Measurements from ENCODE around the gene SERPINF2.
A peak's percentile ranks its signal among the peaks of the same experiment; 100 is the strongest.
"Not testable (repeated sequence)": the region's sequence is repeated elsewhere in the genome, so short reads cannot be mapped to it uniquely, and the experiment has no call there.

Gene SERPINF2

DNA sequence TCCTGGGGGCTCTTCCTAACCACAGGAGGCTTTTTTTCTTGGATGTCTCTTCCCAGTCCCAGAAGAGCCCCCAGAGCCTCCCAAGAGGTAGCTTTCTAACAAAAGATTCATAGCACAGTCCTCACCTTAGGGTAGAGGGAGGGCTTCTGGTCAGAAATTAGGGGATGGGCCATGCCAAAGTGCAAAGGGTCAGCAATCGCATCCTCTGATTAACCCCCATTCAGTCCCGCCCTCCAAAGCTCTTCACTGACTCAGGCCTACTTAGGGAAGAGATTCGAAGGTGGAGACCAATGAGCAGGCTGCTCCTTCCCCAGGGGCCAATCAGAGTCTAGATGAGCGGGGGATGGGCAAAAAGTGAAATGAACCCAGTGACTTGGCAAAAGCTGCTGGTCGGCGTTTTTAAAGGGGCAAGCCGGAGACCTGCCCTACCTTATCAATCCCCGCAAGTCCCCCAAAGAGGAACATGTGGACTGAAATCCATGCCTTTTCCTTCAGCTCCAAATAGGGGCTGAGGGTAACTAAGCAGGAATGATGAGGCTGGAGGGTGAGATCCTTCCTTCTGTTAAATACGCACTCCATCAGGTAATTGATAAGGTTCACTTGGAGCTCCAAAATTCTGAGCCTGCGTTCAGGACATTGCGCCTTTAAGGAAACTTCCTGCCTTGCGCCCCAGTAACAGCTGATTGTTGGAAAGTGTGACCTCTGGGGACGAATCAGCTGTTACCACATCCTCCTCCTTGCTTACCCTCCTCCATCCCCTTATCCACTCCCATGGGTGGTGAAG lies 25.6 kb upstream of the SERPINF2 start:
- peak overlapping the region; percentile 36 for H2AFZ ChIP-seq (ENCODE audit: low read depth, low read length, severe bottlenecking)
- peak overlapping the region; percentile 78 for H3K9ac ChIP-seq (ENCODE audit: low read length)
- no peaks in the 10 kb centered on the region for H3K9me3 ChIP-seq (ENCODE audit: insufficient read depth, low read length)
- H4K20me1 ChIP-seq (ENCODE audit: low read depth, low read length), result no peaks in the 10 kb centered on the region
- peak overlapping the region; percentile 67 for H3K4me2 ChIP-seq (ENCODE audit: low read depth, low read length, poor library complexity, severe bottlenecking)
- 0 out of 2 replicates have a peak, but pooled peaks cover 10% of the 10 kb centered on the region for H3F3A ChIP-seq (ENCODE audit: insufficient read depth)
- no peaks in the 10 kb centered on the region for H3K79me2 ChIP-seq (ENCODE audit: insufficient read depth, low read length)
- H3K27me3 ChIP-seq (ENCODE audit: low read length), result no peaks in the 10 kb centered on the region
- H3K36me3 ChIP-seq (ENCODE audit: low read length), result no peaks in the 10 kb centered on the region
- TF ChIP-seq, protein P1, sequence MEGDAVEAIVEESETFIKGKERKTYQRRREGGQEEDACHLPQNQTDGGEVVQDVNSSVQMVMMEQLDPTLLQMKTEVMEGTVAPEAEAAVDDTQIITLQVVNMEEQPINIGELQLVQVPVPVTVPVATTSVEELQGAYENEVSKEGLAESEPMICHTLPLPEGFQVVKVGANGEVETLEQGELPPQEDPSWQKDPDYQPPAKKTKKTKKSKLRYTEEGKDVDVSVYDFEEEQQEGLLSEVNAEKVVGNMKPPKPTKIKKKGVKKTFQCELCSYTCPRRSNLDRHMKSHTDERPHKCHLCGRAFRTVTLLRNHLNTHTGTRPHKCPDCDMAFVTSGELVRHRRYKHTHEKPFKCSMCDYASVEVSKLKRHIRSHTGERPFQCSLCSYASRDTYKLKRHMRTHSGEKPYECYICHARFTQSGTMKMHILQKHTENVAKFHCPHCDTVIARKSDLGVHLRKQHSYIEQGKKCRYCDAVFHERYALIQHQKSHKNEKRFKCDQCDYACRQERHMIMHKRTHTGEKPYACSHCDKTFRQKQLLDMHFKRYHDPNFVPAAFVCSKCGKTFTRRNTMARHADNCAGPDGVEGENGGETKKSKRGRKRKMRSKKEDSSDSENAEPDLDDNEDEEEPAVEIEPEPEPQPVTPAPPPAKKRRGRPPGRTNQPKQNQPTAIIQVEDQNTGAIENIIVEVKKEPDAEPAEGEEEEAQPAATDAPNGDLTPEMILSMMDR (IDR thresholded peaks at IDR 0.05; ENCODE audit: insufficient read depth, low read length, poor library complexity, severe bottlenecking), result no peak
- TF ChIP-seq EZH2phosphoT487 (conservative IDR thresholded peaks at IDR 0.05; ENCODE audit: low read length), result no peak
- H3K27ac ChIP-seq (ENCODE audit: low read depth, low read length), result peak overlapping the region; percentile 85
- H3K4me3 ChIP-seq (ENCODE audit: insufficient read depth, low read length, poor library complexity, severe bottlenecking), result peak overlapping the region; percentile 69
- no peaks in the 10 kb centered on the region for H3K9me2 ChIP-seq (replicated peaks; ENCODE audit: insufficient read depth, low read length)

DNA sequence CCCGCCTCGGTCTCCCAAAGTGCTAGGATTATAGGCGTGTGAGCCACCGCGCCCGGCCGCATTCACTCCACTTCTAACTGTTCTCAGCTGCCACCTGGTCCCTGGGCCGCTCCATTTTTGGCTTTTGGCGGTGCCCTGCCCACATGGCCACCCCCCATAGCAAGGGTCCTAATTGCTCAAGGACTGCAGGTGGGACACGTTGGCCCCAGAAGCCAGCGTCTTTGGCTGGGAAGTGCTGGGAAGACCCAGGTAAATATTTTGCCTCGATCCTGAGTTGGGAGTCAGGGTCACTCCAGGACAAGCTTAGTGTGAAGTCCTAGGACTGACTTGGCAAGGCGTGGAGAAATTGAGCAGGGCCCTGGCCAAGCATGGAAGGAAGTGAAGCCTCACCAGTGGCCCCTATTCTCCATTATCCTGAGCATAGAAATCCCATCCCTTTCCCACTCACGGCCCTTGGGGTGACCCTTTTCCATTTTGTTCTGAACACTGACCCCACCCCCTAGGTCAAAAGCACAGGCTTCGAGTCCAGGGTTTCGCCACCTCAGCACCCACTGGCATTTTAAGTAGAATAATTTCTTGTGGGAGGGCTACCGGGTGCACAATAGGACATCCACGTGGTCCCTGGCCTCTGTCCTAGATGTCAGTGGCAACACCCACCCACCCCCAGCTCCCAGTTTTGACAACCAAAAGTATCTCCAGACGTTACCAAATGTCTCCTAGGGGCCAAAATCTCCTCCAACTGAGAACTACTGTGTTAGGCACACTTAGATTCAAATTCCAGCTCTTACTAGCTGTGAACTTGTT lies 24.1 kb upstream of the SERPINF2 start:
- Histone ChIP-seq H3K9ac (ENCODE audit: low read length) (no peak overlapping the region), H4K20me1 (ENCODE audit: low read depth, low read length) (no peaks in the 10 kb centered on the region), H2AFZ (ENCODE audit: low read depth, low read length, severe bottlenecking) (no peak overlapping the region), H3K9me3 (ENCODE audit: insufficient read depth, low read length) (no peaks in the 10 kb centered on the region), H3K79me2 (ENCODE audit: insufficient read depth, low read length) (no peaks in the 10 kb centered on the region), H3K4me2 (ENCODE audit: low read depth, low read length, poor library complexity, severe bottlenecking) (no peak overlapping the region), H3K36me3 (ENCODE audit: low read length) (no peaks in the 10 kb centered on the region), H3K4me3 (ENCODE audit: insufficient read depth, low read length, poor library complexity, severe bottlenecking) (no peak overlapping the region), H3K27me3 (ENCODE audit: low read length) (no peaks in the 10 kb centered on the region), H3K27ac (ENCODE audit: low read depth, low read length) (no peak overlapping the region), H3F3A (ENCODE audit: insufficient read depth) (peaks cover 16% of the 10 kb centered on the region; the same call in 1 of the 2 replicates), H3K9me2 (replicated peaks; ENCODE audit: insufficient read depth, low read length) (no peaks in the 10 kb centered on the region)
- TF ChIP-seq, protein P1 (IDR thresholded peaks at IDR 0.05; ENCODE audit: insufficient read depth, low read length, poor library complexity, severe bottlenecking), result no peak

DNA sequence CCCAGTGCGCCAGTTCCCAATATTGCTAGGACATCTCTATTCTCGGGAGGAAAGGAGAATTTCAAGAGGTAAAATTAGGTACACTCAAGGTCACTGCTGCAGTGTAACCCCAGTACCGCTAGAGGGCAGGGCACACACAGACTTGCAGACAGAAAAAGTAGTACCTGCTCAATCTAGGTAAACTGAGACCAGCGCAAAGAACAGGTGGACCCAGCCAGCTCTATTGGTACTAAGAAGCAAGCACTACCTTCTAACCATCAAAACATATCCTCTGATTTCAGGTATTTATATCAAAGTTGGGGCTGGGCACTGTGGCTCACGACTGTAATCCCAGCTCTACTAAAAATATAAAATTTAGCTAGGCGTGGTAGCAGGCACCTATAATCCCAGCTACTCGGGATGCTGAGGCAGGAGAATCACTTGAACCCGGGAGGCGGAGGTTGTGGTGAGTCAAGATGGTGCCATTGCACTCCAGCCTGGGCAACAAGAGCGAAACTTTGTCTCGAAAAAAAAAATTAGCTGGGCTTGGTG lies 21.8 kb upstream of the SERPINF2 start:
- peak overlapping the region; percentile 3 for H2AFZ ChIP-seq (ENCODE audit: low read depth, low read length, severe bottlenecking)

DNA sequence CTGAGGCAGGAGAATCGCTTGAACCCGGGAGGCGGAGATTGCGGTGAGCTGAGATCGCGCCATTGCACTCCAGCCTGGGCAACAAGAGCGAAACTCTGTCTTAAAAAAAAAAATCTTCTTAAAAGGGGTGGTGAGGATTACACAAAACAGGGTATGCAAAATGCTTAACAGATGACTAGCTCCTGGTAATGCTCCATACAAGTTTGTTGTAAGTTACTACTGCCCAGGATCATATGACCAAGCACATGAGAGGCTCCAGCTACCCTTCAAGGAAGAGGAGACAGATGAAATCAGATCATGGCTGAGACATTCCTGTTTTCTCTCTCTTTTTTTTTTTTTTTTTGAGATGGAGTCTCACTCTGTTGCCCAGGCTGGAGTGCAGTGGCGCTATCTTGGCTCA lies 20.6 kb upstream of the SERPINF2 start:
- not testable (repeated sequence) for H3K36me3 ChIP-seq (ENCODE audit: low read length); H3K4me3 ChIP-seq (ENCODE audit: insufficient read depth, low read length, poor library complexity, severe bottlenecking); H3K9ac ChIP-seq (ENCODE audit: low read length); H3K9me2 ChIP-seq (replicated peaks; ENCODE audit: insufficient read depth, low read length); H4K20me1 ChIP-seq (ENCODE audit: low read depth, low read length); H3K27ac ChIP-seq (ENCODE audit: low read depth, low read length); H2AFZ ChIP-seq (ENCODE audit: low read depth, low read length, severe bottlenecking); H3K4me2 ChIP-seq (ENCODE audit: low read depth, low read length, poor library complexity, severe bottlenecking); H3K9me3 ChIP-seq (ENCODE audit: insufficient read depth, low read length); H3K27me3 ChIP-seq (ENCODE audit: low read length)
- H3K79me2 ChIP-seq (ENCODE audit: insufficient read depth, low read length), result peaks cover 19% of the 10 kb centered on the region; the same call in 1 of the 2 replicates
- H3F3A ChIP-seq (ENCODE audit: insufficient read depth), result peaks cover 20% of the 10 kb centered on the region; the same call in 1 of the 2 replicates

More for the DNA sequence above, 21.8 kb upstream of the SERPINF2 start:
- Histone ChIP-seq H3K27me3 (ENCODE audit: low read length) (no peaks in the 10 kb centered on the region), H3K4me3 (ENCODE audit: insufficient read depth, low read length, poor library complexity, severe bottlenecking) (no peak overlapping the region), H3K9ac (ENCODE audit: low read length) (no peak overlapping the region), H3K9me2 (replicated peaks; ENCODE audit: insufficient read depth, low read length) (no peaks in the 10 kb centered on the region), H3K79me2 (ENCODE audit: insufficient read depth, low read length) (peaks cover 11% of the 10 kb centered on the region; the same call in 1 of the 2 replicates), H4K20me1 (ENCODE audit: low read depth, low read length) (no peaks in the 10 kb centered on the region), H3K4me2 (ENCODE audit: low read depth, low read length, poor library complexity, severe bottlenecking) (peak overlapping the region; percentile 43), H3K36me3 (ENCODE audit: low read length) (no peaks in the 10 kb centered on the region), H3K27ac (ENCODE audit: low read depth, low read length) (no peak overlapping the region), H3K9me3 (ENCODE audit: insufficient read depth, low read length) (no peaks in the 10 kb centered on the region), H3F3A (ENCODE audit: insufficient read depth) (peaks cover 20% of the 10 kb centered on the region; the same call in 1 of the 2 replicates)
- TF ChIP-seq, protein P1 (IDR thresholded peaks at IDR 0.05; ENCODE audit: insufficient read depth, low read length, poor library complexity, severe bottlenecking), result peak; percentile 91
- no peak for TF ChIP-seq EZH2phosphoT487 (conservative IDR thresholded peaks at IDR 0.05; ENCODE audit: low read length)

Data from SU-DHL-6 (cell line).